Right lobe of liver (tissue), 4 donors: ENCODE data around the gene ADGRV1.

ENCODE experiments used
- CTCF ChIP-seq, 4 donors: fragments of 200-600 bp in 3 of 4; fragments of 450-650 bp in 1 of 4; IDR thresholded peaks; one replicate each; pipeline versions ENCODE4 v1.5.1 to v1.8.0; 2016 to 2022; ENCODE audit warnings: antibody characterized with exemption in 4 of 4, mild to moderate bottlenecking in 2 of 4
- POLR2A ChIP-seq: fragments of 450-650 bp; IDR thresholded peaks from one replicate; pipeline ENCODE4 v1.6.1; 2017; ENCODE audit warnings: antibody characterized with exemption, mild to moderate bottlenecking
- donor health status: DM: no; HTN: no; CAD: no.
- donor health status: DM: no; HTN: no; CAD: no.
- donor health status: DM: no; HTN: yes; CAD: no.

- TF ChIP-seq CTCF (IDR thresholded peaks at IDR 0.05) = no peak
- TF ChIP-seq POLR2A = no peak
These were observed 630.2 kb downstream of the ADGRV1 start for GRCh38 chr5:91188755-91189154.
